Stimulated activated CD4-positive, alpha-beta T cell treated with anti-CD3 and anti-CD28 coated beads, Interleukin-2, amount 100 ng/mL, for 4 hours (primary cell): ENCODE results near the gene AGFG1.
"Not testable (repeated sequence)": the region's sequence is repeated elsewhere in the genome, so short reads cannot be mapped to it uniquely, and the experiment has no call there.

Source experiments
- DNase-seq: peaks from one replicate; pipeline ENCODE4 v3.0.0-alpha.2; 2020; ENCODE audit warnings: low read depth

Gene AGFG1

GRCh38 chr2:227540352-227540751 lies 68.4 kb downstream of the AGFG1 start:
- not testable (repeated sequence) for DNase-seq

- no peak for DNase-seq
These were observed 74.0 kb downstream of the AGFG1 start for GRCh38 chr2:227545990-227546389.

DNA sequence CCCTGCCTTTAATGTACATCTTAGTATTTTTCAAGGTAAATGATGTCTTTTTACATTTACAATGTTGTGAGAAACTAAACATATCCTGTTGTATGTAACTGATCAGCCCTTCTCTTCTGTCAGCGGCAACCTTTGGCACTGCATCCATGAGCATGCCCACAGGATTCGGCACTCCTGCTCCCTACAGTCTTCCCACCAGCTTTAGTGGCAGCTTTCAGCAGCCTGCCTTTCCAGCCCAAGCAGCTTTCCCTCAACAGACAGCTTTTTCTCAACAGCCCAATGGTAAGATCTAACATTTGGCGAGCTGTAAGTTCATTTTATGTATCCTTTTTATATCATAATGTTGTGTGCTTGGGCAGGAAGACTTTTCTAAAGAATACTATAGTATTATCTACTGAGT lies 79.9 kb downstream of the AGFG1 start:
- no peak for DNase-seq

DNA sequence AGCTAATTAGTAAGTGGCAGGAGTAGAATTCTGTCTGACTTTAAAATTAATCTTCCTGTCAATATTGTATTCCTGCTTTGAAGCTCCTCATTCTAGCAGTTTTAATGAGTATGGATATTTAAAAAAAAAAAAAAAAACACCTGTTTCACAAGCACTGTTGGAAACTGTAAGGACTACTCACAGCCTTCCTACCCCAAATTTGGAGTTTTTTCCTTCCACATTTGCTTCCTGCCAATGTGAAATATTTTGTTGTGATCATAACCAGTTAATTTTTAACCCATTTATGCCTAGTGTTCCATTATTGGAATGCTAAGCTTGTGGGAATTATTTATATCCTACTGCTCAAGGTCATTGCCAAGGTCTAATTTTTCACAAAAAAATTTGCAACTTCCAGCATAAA lies 90.6 kb downstream of the AGFG1 start:
- no peak for DNase-seq

GRCh38 chr2:227565080-227565479 lies 93.1 kb downstream of the AGFG1 start:
- no peak for DNase-seq

- DNase-seq, result no peak
These were observed 94.1 kb downstream of the AGFG1 start for GRCh38 chr2:227566012-227566411.

GRCh38 chr2:227568852-227569169 lies 96.9 kb downstream of the AGFG1 start:
- DNase-seq, result no peak

DNA sequence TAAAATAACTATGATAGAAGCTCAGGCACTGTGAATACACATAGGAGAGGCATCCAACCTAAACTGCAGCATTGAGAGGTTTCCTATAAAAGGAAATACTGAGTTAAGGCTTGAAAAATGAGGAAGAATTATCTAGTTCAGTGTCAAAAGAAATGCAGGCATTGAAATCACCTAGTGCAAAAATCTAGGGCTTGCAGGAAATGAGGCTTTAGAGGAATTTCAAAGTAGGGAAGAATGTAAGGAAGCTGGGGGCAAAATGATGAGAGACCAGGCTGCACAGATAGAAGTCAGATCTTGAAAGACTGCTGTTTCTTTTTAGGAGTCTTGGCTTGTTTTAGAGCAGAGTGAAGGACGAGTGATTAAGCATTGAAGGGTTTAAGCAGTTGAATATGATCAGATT lies 98.7 kb downstream of the AGFG1 start:
- DNase-seq, result no peak

- DNase-seq, result no peak
These were observed 104.2 kb downstream of the AGFG1 start for GRCh38 chr2:227576110-227576509.

DNA sequence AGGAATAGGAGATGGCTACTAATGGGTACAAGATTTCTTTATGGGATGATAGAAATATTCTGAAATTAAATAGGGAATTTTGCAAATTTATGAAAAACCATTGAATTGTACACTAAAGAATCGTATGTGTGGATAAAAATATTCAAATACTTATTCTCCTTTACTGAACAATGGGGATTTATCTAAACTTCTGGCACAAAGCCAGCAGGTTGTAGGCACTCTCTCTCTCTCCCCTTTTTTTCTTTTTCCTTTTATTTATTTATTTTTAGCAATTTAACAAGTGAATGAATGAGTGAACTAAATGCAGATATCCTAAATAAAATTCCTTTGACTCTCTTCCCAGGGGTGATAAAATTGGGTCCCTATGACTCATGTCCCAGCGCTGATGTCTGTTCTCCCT lies 104.9 kb downstream of the AGFG1 start:
- DNase-seq, result no peak

GRCh38 chr2:227577555-227577954 lies 105.6 kb downstream of the AGFG1 start:
- DNase-seq, result no peak

- DNase-seq, result no peak
These were observed 106.7 kb downstream of the AGFG1 start for GRCh38 chr2:227578642-227579041.

- no peak for DNase-seq
These were observed 107.8 kb downstream of the AGFG1 start for GRCh38 chr2:227579791-227580190.

DNA sequence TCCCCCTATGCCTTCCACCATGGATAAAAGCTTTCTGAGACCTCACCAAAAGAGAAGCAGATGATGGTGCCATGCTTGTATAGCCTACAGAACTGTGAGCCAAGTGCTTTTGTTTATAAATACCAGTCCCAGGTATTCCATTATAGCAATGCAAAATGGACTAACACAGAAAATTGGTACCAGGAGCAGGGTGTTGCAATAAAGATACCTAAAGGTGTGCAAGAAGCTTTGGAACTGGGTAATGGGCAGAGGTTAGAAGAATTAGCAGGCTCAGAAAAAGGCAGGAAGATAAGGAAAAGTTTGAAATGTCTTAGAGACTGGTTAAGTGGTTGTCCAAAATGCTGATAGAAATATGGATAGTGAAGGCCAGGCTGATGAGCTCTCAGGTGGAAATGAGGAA lies 110.4 kb downstream of the AGFG1 start:
- no peak for DNase-seq

GRCh38 chr2:227592694-227593387 lies 120.9 kb downstream of the AGFG1 start:
- DNase-seq, result no peak

DNA sequence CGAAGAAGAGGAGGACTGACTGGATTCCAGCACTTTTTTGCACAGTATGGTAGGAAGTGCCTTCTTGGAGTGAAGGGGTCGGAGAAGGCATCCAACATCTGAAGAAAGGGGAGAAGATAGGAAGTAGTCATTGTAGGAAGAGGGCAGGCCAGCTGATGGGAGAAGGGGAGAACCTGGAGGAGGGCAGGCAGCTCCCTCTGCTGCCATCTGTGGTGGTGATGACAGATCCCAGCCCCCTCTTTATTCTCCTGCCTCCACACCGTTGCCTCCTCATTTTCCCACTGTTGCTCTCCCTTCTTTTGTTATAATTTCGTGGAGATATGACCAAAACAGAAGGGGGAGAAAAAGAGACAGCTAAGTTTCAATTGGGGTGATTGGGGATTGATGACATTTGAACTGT lies 123.8 kb downstream of the AGFG1 start:
- no peak for DNase-seq

DNA sequence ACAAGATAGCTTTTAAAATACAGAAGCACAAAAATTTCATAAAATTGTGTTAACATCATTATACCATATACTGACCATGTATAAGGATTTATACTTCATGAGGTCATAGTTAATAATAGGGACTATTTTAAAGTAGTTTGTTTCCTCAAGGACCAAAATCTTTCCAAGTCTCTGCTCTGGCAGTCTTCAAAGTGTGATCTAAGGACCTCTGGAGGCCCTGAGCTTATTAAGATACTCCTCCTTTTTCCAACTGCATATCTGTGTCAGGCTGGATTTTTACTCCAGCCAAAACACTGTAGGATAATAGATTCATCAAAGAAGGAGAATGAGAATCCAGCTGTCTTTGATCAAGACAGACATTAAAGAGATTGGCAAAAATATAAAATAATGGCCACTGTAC lies 125.1 kb downstream of the AGFG1 start:
- no peak for DNase-seq

DNA sequence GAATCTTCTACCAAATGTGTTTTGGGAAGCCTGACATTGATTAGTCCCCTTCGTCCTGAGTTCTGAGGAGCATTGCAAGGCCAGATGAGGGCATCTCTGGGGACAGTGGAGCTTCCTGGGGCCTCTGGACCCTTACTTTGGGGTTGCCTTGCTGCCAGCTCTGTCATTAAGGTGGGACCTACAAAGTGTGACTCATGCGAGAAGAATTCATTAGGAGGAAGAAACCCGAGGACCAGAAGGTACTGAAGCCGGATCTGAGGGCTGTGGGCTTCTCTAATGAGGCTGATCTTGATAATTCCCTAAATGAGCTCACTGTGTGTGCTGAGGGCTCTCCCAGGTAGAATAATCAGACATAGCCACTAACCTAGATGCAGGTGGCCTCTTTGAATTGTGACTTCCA lies 126.0 kb downstream of the AGFG1 start:
- DNase-seq, result no peak

- DNase-seq, result not testable (repeated sequence)
These were observed 127.0 kb downstream of the AGFG1 start, which contains the start of gene SCYGR2 for GRCh38 chr2:227598835-227599503. TSS of gene SCYGR2 (plus strand) at chr2:227598893. CDS start at chr2:227598893, 0 bp downstream.

GRCh38 chr2:227602358-227602757 lies 130.4 kb downstream of the AGFG1 start:
- no peak for DNase-seq

GRCh38 chr2:227606476-227606875 lies 134.5 kb downstream of the AGFG1 start:
- DNase-seq, result no peak

DNA sequence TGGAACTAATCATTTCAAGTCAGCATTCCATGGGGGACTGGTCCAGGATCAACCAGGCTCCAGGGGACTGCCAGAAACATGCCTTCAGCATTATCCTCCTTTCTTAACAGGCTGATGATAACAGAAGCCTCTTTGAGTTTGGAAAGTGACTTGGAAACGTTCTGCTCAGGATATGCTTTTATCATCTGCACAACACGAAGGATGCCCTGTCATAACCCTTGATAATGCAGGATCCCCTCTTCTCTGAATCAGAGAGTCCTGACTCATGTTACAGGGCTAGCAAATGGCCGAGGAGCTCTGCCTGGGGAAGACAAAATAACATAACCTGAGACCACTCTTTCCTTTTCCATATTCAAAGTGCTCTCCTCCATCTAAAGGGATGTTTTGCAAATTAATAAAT lies 136.0 kb downstream of the AGFG1 start:
- no peak for DNase-seq

GRCh38 chr2:227608561-227609338 lies 136.8 kb downstream of the AGFG1 start:
- no peak for DNase-seq
